SK-N-MC (cell line): ENCODE results near the gene FAM47E.

ENCODE experiments used
- DNase-seq: peaks from one replicate; pipeline ENCODE4 v3.0.0-alpha.2; 2011; ENCODE audit warnings: low read depth, low spot score
- H3K27ac ChIP-seq: fragments of 200-600 bp; sonication (generic); 2 replicates; pipeline ENCODE4 v1.5.1; 2016; ENCODE audit warnings: mixed run types
- H3K36me3 ChIP-seq: fragments of 200-600 bp; sonication (generic); 2 replicates; pipeline ENCODE4 v1.6.1; 2017; ENCODE audit warnings: antibody characterized with exemption, low read length, mixed read lengths; ENCODE audit not compliant: insufficient read depth
- H3K4me3 ChIP-seq: fragments of 200-600 bp; sonication (generic); 2 replicates; pipeline ENCODE4 v1.5.1; 2016
- H3K9ac ChIP-seq: fragments of 200-600 bp; sonication (generic); 2 replicates; pipeline ENCODE4 v1.8.0; 2017; ENCODE audit warnings: mixed run types, mixed read lengths; ENCODE audit not compliant: insufficient read length
- H3K9me3 ChIP-seq: fragments of 200-600 bp; sonication (generic); 2 replicates; pipeline ENCODE4 v1.6.1; 2017; ENCODE audit warnings: low read depth, mild to moderate bottlenecking, antibody characterized with exemption, low read length, moderate library complexity, mixed read lengths
- EZH2 ChIP-seq: fragments of 200-600 bp; sonication (generic); IDR thresholded peaks from one replicate; pipeline ENCODE4 v1.6.1; 2017; ENCODE audit warnings: antibody characterized with exemption
- FOXP2 ChIP-seq: optimal IDR thresholded peaks from 2 replicates; pipeline ENCODE3; 2011; ENCODE audit warnings: mild to moderate bottlenecking, moderate library complexity; ENCODE audit not compliant: insufficient read depth; ENCODE audit errors: extremely low read length, control extremely low read depth
- POLR2AphosphoS5 ChIP-seq: IDR thresholded peaks from 2 replicates; pipeline ENCODE4 v1.6.1; 2012; ENCODE audit warnings: mild to moderate bottlenecking, low read depth, low read length, borderline replicate concordance

The FAM47E gene

DNA sequence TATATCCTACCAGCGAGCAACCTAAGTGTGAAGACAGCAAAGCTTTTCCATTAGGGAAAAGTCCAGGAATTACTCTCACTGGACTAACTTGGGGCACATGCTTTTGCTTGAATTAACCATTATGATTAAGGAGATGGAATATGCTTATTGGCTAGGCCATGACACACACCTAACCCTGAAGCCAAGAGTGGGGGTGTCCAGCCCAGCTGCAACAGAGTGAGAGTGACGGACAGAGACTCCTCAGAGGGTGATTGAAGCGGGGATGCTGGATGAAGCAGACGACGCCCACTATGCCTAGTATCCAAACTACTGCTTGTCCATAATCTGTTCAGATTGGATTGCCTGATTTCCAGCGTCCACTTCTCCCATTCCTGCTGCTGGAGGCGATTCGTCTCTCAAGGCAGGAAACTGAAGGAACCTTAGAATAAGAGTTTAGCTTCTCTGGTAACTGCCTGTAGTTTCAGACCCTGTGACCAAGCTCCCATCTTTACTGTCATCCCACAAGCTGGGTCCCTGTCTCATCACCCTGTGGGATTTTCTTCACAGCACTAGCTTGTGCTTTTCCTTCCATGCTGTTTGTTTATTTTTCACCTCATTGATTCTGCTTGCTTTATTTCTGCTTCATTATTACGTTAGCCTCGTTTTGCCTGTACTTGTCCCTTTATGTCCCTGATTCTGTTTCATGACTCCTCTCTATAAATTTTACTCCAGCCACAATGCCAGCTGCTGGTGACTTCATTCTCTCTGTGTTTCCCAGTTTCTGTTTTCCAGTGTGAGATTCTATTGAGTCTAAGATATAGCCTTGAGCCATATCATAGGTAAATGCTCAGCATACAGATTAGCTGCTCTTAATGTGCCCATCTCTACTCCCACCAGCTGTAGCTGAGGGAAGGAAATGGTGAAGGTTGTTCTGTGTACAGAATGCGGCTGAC, 19.0 kb downstream of the FAM47E start:
- H3K27ac ChIP-seq: no peak overlapping the region
- H3K9ac ChIP-seq: no peak overlapping the region
- H3K36me3 ChIP-seq: no peaks in the 10 kb centered on the region
- TF ChIP-seq FOXP2: no peak
- TF ChIP-seq POLR2AphosphoS5: no peak
- TF ChIP-seq EZH2: no peak
- no peaks in the 10 kb centered on the region for H3K9me3 ChIP-seq
- no peak overlapping the region for H3K4me3 ChIP-seq
- DNase-seq: no peak

DNA sequence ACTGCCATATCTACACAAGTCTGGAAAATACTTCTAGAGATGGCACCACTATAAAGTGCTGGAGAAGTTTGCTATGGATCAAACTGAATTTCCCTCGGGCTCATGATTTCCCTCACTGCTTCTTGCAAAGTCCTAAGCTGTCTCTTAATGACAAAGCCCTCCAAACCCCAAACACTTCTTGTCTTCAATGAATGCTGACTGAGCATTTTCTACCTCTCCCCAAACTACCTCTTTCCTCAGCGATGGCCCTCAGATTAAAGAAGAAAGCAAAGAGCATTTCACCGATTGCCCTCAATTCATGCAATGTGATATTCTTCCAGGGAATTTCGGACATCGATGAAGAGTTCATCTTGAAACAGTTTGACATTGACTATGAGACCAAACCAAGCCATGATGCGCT, 19.7 kb downstream of the FAM47E start:
- Histone ChIP-seq H3K36me3 (no peaks in the 10 kb centered on the region), H3K9ac (no peak overlapping the region), H3K27ac (no peak overlapping the region), H3K9me3 (no peaks in the 10 kb centered on the region), H3K4me3 (no peak overlapping the region)
- no peak for TF ChIP-seq FOXP2
- no peak for TF ChIP-seq EZH2
- TF ChIP-seq POLR2AphosphoS5: no peak
- DNase-seq: no peak

DNA sequence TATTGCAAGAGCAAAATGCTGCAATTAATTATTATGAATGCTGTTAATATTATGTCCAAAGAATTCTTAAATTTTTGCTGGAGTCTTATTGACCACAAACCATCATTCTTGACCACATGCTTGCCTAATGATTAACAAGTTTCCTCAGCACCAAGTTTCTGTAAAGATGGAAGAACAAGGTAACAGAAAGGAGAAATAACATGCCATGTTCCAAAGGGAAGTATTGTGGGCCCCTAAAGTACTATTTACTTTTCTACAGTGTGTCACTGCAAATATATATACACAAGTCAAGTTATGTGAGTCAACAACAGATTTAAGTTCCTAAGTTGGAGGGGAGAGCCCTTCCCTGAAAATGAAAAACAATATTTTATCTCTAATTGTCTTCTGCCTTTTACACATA, 20.6 kb downstream of the FAM47E start:
- no peak overlapping the region for H3K4me3 ChIP-seq
- DNase-seq: no peak
- no peaks in the 10 kb centered on the region for H3K36me3 ChIP-seq
- H3K27ac ChIP-seq: no peak overlapping the region
- H3K9ac ChIP-seq: no peak overlapping the region
- TF ChIP-seq POLR2AphosphoS5 (no peak), FOXP2 (no peak), EZH2 (no peak)
- H3K9me3 ChIP-seq: no peaks in the 10 kb centered on the region

DNA sequence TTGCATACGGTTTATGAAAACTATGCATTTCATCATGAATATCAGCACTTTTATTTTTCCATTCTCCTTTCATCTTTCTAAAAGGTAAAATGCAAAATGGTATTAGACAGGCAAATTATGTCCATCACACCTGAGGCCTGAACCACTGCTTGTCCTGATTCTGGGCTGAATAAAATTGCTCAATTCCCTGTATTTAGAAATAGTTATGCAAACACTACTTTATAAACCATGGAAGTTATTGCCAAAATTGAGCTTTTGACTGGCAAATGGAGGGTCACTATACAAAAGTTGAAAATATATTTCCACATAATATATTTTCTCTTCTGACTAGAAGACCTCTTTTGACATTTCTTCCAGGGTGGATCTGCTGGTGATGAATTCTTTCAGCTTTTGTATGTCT, 21.1 kb downstream of the FAM47E start:
- no peak overlapping the region for H3K9ac ChIP-seq
- H3K36me3 ChIP-seq: no peaks in the 10 kb centered on the region
- H3K9me3 ChIP-seq: no peaks in the 10 kb centered on the region
- no peak overlapping the region for H3K4me3 ChIP-seq
- DNase-seq: no peak
- no peak overlapping the region for H3K27ac ChIP-seq
- TF ChIP-seq EZH2: no peak
- TF ChIP-seq FOXP2: no peak
- no peak for TF ChIP-seq POLR2AphosphoS5

DNA sequence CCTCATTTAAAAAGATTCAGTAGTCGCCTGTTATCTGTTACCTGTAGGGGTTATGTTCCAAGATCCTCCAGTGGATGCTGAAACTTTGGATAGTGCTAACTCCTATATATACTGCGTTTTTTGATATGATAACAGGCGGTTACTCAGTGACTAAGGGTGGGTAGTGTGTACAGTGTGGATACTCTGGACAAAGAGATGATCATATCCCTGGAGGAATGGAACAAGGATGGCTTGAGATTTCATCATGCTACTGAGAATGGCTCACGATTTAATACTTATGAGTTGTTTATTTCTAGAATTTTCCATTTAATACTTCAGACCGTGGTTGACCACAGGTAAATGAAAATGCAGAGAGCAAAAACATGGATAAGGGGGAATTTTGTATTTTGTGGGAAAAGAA, 21.5 kb downstream of the FAM47E start:
- Histone ChIP-seq H3K36me3 (no peaks in the 10 kb centered on the region), H3K9me3 (no peaks in the 10 kb centered on the region), H3K9ac (no peak overlapping the region), H3K27ac (no peak overlapping the region), H3K4me3 (no peak overlapping the region)
- TF ChIP-seq POLR2AphosphoS5: no peak
- TF ChIP-seq EZH2: no peak
- TF ChIP-seq FOXP2: no peak
- no peak for DNase-seq

DNA sequence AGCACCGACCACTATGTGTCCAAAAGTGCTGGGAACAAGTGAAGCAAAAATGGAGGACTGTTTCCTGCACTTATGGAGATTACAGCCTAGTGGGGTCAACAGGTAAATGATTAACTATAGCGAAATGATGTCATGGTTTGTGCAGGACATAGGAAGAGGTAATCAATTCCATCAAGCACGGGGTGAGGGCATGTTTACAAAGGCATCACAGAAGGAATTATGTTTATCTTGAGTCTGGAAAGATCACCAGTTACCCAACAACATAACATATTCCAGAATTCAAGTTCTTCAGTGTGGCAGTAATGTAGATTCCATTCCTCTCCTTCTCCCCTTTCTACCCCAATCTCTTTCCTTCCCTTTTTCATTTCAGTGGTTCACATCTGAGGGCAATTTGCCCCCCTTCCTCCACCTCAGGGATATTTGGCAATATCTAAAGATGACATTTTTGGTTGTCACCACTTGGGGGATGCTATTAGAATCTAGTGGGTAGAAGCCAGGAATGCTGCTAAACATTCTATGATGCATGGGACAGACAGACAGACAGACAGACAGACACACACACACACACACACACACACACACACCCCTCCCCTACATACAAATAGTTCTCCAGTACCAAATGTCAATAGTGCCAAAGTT, 24.1 kb downstream of the FAM47E start:
- H3K36me3 ChIP-seq: no peaks in the 10 kb centered on the region
- H3K9ac ChIP-seq: no peak overlapping the region
- H3K4me3 ChIP-seq: no peak overlapping the region
- no peaks in the 10 kb centered on the region for H3K9me3 ChIP-seq
- no peak overlapping the region for H3K27ac ChIP-seq
- TF ChIP-seq EZH2 (no peak), FOXP2 (no peak), POLR2AphosphoS5 (no peak)
- no peak for DNase-seq

DNA sequence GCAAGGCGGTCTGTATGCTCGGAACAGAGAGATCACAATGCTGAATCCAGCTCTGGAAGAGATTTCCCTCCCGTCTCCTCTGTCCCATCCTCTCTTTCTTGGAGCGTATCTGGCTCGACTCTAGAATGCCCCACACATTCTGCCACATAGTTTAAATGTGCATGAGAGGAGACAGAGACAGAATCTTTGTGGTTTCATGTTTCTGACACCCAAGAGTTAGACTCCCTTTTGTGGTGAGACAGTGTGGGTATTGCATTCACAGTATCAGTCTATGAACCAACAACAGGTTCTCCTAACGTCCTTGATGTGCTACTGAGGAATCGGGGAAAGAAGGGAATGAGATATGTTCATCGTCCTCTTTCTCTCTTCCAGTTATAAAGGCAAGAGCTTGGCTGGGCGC, 25.3 kb downstream of the FAM47E start:
- Histone ChIP-seq H3K9ac (no peak overlapping the region), H3K4me3 (no peak overlapping the region), H3K9me3 (no peaks in the 10 kb centered on the region), H3K27ac (no peak overlapping the region), H3K36me3 (no peaks in the 10 kb centered on the region)
- TF ChIP-seq FOXP2 (no peak), POLR2AphosphoS5 (no peak), EZH2 (no peak)
- no peak for DNase-seq

DNA sequence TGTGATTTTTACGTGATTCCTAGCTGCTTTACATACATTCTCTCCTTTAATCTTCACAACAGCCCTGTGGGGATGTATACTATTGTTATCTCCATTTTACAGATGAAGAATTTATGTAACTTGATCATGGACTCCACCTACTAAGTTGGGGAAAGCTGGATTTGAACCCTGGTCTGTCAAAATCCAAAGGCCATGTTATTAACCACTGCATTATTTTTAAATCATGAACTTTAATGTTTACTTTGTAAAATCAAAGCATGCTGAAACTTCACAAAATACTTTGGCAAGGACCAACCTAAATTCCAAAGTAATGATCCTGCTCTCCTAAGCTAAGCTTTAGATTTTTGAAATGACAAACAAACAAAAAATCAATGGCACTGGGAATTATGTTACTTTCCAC, 26.1 kb downstream of the FAM47E start:
- H3K9ac ChIP-seq: no peak overlapping the region
- DNase-seq: no peak
- no peaks in the 10 kb centered on the region for H3K36me3 ChIP-seq
- no peak overlapping the region for H3K4me3 ChIP-seq
- no peak overlapping the region for H3K27ac ChIP-seq
- H3K9me3 ChIP-seq: no peaks in the 10 kb centered on the region
- TF ChIP-seq POLR2AphosphoS5: no peak
- no peak for TF ChIP-seq EZH2
- no peak for TF ChIP-seq FOXP2
